ENCODE data around the gene TMEM223. TPM values are rescaled to one million over a fixed set of nuclear protein-coding genes. Genes with fewer than 3 reads are reported as not detected.

Gene TMEM223
- total and polyA plus RNA-seq, 9 of the 15 experiments (the other 6 are each of a cell fraction or from before 2014, with no cell fraction given), result 5.9 to 34.5 (median 19.6) TPM

DNA sequence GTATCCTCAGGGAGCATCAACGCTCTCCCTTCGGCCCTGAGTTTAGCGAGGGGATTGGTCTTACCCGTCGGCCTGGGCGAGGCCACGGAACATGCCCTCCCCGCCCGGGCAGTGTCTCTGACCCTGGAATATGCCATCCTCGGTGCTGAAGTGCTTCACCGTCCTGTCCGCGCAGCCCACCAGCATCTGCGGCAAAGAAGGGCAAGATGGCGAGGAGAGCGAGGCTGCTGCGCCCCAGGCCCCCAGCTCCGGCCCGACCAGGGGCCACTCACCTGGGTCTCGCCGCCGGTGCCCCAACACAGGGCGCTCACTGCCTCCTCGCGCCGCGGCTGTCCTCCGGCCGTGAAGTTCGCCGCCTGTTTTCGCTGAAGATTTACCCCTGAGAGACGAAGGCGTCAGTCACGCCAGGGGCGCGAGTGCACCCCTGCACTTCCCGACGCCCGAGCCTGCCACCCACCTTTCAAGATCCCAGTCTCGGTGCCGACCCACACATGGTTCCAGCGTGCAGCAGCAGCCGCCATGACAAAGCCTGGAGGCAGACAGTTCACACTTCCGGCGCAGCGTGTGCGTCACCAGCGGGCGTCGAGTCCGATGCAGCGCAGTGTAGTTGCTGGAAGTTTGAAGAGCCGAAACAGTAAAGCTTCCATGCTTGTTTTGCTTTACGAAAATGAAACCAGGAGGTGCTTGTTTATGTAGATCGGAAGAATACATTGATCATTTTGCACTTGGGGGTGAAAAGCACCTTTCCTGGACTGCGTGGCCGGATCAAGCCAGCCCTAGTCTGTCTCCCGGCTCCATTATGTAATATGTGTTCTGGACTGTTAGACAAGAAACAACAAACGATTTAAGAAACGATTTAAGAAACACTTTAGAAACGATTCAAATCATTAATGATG lies 47.5 kb upstream of the TMEM223 start, which contains the start of gene WDR74 (continued):
- TF ChIP-seq POLR2H (tag; IDR thresholded peaks at IDR 0.05; ENCODE audit: low read depth) (peak; percentile 4; the same call in 1 of the 2 replicates), HNRNPK (IDR thresholded peaks at IDR 0.05; ENCODE audit: low read depth, low read length, poor library complexity, severe bottlenecking) (no peak), KAT7 (CRISPR knock-in tag; IDR thresholded peaks at IDR 0.05; ENCODE audit: borderline replicate concordance) (peak; percentile 95), SP1 (CRISPR knock-in tag; IDR thresholded peaks at IDR 0.05) (peak; percentile 80), BRD4 (IDR thresholded peaks at IDR 0.05) (no peak), CSDE1 (IDR thresholded peaks at IDR 0.05) (peak in 1 of 2 experiments; percentile 88; a peak in 2 of 4 replicates), FOSL1 (tag; conservative IDR thresholded peaks at IDR 0.05) (peak; percentile 16; the same call in 1 of the 2 replicates), NEUROD1 (IDR thresholded peaks at IDR 0.05; ENCODE audit: borderline replicate concordance, low read depth, low read length, partially characterized antibody) (peak; percentile 54), ZZZ3 (IDR thresholded peaks at IDR 0.05) (no peak), LARP7 (IDR thresholded peaks at IDR 0.05) (no peak), TOE1 (IDR thresholded peaks at IDR 0.05; ENCODE audit: borderline replicate concordance) (peak; percentile 36; the same call in 1 of the 2 replicates), TOE1 (CRISPR knock-in tag; IDR thresholded peaks at IDR 0.05; ENCODE audit: borderline replicate concordance, low read depth) (no peak), RBFOX2 (IDR thresholded peaks at IDR 0.05; ENCODE audit: low read depth, low read length) (peak; percentile 93), JUND (IDR thresholded peaks at IDR 0.05; ENCODE audit: borderline replicate concordance, low read depth, low read length) (peak; percentile 72), JUND (tag; IDR thresholded peaks at IDR 0.05; ENCODE audit: borderline replicate concordance, low read depth, low read length) (peak; percentile 38; the same call in 1 of the 3 replicates), CHD2 (IDR thresholded peaks at IDR 0.05; ENCODE audit: low read depth, low read length) (no peak; the same call in 1 of the 2 replicates), TEAD4 (IDR thresholded peaks at IDR 0.05; ENCODE audit: low read length) (no peak), TEAD4 (CRISPR knock-in tag; IDR thresholded peaks at IDR 0.05; ENCODE audit: borderline replicate concordance) (no peak), ZNF707 (CRISPR knock-in tag; conservative IDR thresholded peaks at IDR 0.05) (0 out of 2 replicates have a peak, but pooled peaks have one; percentile 17)
- TF ChIP-seq, protein P1, sequence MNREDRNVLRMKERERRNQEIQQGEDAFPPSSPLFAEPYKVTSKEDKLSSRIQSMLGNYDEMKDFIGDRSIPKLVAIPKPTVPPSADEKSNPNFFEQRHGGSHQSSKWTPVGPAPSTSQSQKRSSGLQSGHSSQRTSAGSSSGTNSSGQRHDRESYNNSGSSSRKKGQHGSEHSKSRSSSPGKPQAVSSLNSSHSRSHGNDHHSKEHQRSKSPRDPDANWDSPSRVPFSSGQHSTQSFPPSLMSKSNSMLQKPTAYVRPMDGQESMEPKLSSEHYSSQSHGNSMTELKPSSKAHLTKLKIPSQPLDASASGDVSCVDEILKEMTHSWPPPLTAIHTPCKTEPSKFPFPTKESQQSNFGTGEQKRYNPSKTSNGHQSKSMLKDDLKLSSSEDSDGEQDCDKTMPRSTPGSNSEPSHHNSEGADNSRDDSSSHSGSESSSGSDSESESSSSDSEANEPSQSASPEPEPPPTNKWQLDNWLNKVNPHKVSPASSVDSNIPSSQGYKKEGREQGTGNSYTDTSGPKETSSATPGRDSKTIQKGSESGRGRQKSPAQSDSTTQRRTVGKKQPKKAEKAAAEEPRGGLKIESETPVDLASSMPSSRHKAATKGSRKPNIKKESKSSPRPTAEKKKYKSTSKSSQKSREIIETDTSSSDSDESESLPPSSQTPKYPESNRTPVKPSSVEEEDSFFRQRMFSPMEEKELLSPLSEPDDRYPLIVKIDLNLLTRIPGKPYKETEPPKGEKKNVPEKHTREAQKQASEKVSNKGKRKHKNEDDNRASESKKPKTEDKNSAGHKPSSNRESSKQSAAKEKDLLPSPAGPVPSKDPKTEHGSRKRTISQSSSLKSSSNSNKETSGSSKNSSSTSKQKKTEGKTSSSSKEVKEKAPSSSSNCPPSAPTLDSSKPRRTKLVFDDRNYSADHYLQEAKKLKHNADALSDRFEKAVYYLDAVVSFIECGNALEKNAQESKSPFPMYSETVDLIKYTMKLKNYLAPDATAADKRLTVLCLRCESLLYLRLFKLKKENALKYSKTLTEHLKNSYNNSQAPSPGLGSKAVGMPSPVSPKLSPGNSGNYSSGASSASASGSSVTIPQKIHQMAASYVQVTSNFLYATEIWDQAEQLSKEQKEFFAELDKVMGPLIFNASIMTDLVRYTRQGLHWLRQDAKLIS (CRISPR knock-in tag; IDR thresholded peaks at IDR 0.05), result no peak; the same call in none of the 2 replicates
- TF ChIP-seq, protein P2, sequence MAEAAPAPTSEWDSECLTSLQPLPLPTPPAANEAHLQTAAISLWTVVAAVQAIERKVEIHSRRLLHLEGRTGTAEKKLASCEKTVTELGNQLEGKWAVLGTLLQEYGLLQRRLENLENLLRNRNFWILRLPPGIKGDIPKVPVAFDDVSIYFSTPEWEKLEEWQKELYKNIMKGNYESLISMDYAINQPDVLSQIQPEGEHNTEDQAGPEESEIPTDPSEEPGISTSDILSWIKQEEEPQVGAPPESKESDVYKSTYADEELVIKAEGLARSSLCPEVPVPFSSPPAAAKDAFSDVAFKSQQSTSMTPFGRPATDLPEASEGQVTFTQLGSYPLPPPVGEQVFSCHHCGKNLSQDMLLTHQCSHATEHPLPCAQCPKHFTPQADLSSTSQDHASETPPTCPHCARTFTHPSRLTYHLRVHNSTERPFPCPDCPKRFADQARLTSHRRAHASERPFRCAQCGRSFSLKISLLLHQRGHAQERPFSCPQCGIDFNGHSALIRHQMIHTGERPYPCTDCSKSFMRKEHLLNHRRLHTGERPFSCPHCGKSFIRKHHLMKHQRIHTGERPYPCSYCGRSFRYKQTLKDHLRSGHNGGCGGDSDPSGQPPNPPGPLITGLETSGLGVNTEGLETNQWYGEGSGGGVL (CRISPR knock-in tag; IDR thresholded peaks at IDR 0.05), result no peak

All from K562 (cell line).